CD4-positive, alpha-beta T cell treated with Interleukin-17A for 4 hours (primary cell): ENCODE measurements around the gene LMTK2.

Experiments used
- DNase-seq: peaks from one replicate; pipeline ENCODE4 v3.0.0-alpha.2; 2020; ENCODE audit warnings: mixed read lengths

LMTK2 gene

GRCh38 chr7:98240961-98241673 is 134.5 kb downstream of the LMTK2 start:
- peak; percentile 46 for DNase-seq

- no peak for DNase-seq
Measured at GRCh38 chr7:98241674-98242241, 135.1 kb downstream of the LMTK2 start.

GRCh38 chr7:98242342-98242741 is 135.7 kb downstream of the LMTK2 start:
- DNase-seq = no peak

- no peak for DNase-seq
Measured at GRCh38 chr7:98242934-98243333, 136.3 kb downstream of the LMTK2 start.

- no peak for DNase-seq
Measured at GRCh38 chr7:98244871-98245270, 138.2 kb downstream of the LMTK2 start.

- DNase-seq = no peak
Measured at GRCh38 chr7:98248156-98248555, 141.5 kb downstream of the LMTK2 start.

- peak; percentile 15 for DNase-seq
Measured at GRCh38 chr7:98249106-98249505, 142.4 kb downstream of the LMTK2 start.

GRCh38 chr7:98250789-98251188 is 144.1 kb downstream of the LMTK2 start:
- DNase-seq = peak; percentile 63

GRCh38 chr7:98251231-98251600 is 144.6 kb downstream of the LMTK2 start:
- DNase-seq = peak; percentile 64

- DNase-seq = peak; percentile 88
Measured at GRCh38 chr7:98251601-98252424, 145.2 kb downstream of the LMTK2 start, which contains the start of gene TECPR1. TSS of gene TECPR1 (minus strand) at chr7:98252232. CDS start at chr7:98246146, 6,086 bp downstream.

GRCh38 chr7:98252425-98253054 is 145.9 kb downstream of the LMTK2 start:
- DNase-seq = no peak

- no peak for DNase-seq
Measured at GRCh38 chr7:98254516-98254915, 147.9 kb downstream of the LMTK2 start.

- no peak for DNase-seq
Measured at GRCh38 chr7:98254951-98255610, 148.4 kb downstream of the LMTK2 start.

GRCh38 chr7:98256431-98256830 is 149.8 kb downstream of the LMTK2 start:
- DNase-seq = no peak

- no peak for DNase-seq
Measured at GRCh38 chr7:98257701-98258100, 151.0 kb downstream of the LMTK2 start.
